ENCODE data around the gene ACADM.

- TF ChIP-seq, protein P1, sequence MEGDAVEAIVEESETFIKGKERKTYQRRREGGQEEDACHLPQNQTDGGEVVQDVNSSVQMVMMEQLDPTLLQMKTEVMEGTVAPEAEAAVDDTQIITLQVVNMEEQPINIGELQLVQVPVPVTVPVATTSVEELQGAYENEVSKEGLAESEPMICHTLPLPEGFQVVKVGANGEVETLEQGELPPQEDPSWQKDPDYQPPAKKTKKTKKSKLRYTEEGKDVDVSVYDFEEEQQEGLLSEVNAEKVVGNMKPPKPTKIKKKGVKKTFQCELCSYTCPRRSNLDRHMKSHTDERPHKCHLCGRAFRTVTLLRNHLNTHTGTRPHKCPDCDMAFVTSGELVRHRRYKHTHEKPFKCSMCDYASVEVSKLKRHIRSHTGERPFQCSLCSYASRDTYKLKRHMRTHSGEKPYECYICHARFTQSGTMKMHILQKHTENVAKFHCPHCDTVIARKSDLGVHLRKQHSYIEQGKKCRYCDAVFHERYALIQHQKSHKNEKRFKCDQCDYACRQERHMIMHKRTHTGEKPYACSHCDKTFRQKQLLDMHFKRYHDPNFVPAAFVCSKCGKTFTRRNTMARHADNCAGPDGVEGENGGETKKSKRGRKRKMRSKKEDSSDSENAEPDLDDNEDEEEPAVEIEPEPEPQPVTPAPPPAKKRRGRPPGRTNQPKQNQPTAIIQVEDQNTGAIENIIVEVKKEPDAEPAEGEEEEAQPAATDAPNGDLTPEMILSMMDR (IDR thresholded peaks at IDR 0.05): no peak
- no peak for TF ChIP-seq EP300 (IDR thresholded peaks at IDR 0.05)
Measured at GRCh38 chr1:75787524-75787923, 63.0 kb downstream of the ACADM start.
